DOHH2 (cell line): ENCODE results near the gene TMEM244.

Source experiments
- CTCF ChIP-seq: fragments of 200-600 bp; sonication (generic); IDR thresholded peaks from one replicate; pipeline ENCODE4 v1.5.1; 2014; ENCODE audit warnings: antibody characterized with exemption, mild to moderate bottlenecking, low read depth, low read length; ENCODE audit not compliant: poor library complexity, severe bottlenecking
- EZH2phosphoT487 ChIP-seq: fragments of 200-600 bp; sonication (generic); IDR thresholded peaks from 2 replicates; pipeline ENCODE4 v1.6.1; 2017; ENCODE audit warnings: borderline replicate concordance, mild to moderate bottlenecking, antibody characterized with exemption, low read length, moderate library complexity, mixed read lengths

GRCh38 chr6:129852257-129852858, 8.8 kb downstream of the TMEM244 start:
- no peak for TF ChIP-seq CTCF
- no peak for TF ChIP-seq EZH2phosphoT487
